ENCODE results near the gene PDE6H.

- TF ChIP-seq CTCF (IDR thresholded peaks at IDR 0.05; ENCODE audit: control extremely low read depth in 1 of 3, insufficient read depth in 1 of 3, low read depth in 1 of 3, low read length in 3 of 3): no peak
- TF ChIP-seq CHD2 (IDR thresholded peaks at IDR 0.05; ENCODE audit: low read length): no peak
- no peak for TF ChIP-seq JUN (IDR thresholded peaks at IDR 0.05; ENCODE audit: low read depth, low read length)
- no peak for TF ChIP-seq USF2 (IDR thresholded peaks at IDR 0.05; ENCODE audit: low read length)
- no peak for TF ChIP-seq POLR2AphosphoS5 (IDR thresholded peaks at IDR 0.05; ENCODE audit: low read depth, low read length)
Measured at GRCh38 chr12:14974633-14975032, 1.8 kb downstream of the PDE6H start.

Measured in H1 (cell line).